ENCODE measurements around the gene ZNF576.

ZNF576 gene

DNA sequence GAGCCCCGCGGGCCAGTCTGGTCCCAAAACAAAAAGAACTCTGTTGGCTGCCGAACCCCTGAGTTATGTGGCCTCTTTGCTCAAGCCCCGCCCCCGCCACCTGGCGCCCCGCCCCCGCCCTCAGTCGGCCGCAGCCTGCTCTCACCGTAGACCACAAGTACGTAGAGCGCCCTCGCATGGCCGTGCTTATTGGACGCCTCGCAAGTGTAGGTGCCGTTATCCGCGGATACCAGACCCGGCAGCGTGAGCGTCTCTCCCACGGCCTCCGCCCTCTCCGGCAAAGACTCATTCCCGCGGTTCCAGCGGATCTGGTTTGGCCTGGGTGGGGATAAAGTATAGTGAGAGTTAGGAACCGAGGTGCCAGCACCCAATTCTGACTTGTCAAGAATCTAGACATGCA, 28.5 kb downstream of the ZNF576 start:
- TF ChIP-seq, protein P1, sequence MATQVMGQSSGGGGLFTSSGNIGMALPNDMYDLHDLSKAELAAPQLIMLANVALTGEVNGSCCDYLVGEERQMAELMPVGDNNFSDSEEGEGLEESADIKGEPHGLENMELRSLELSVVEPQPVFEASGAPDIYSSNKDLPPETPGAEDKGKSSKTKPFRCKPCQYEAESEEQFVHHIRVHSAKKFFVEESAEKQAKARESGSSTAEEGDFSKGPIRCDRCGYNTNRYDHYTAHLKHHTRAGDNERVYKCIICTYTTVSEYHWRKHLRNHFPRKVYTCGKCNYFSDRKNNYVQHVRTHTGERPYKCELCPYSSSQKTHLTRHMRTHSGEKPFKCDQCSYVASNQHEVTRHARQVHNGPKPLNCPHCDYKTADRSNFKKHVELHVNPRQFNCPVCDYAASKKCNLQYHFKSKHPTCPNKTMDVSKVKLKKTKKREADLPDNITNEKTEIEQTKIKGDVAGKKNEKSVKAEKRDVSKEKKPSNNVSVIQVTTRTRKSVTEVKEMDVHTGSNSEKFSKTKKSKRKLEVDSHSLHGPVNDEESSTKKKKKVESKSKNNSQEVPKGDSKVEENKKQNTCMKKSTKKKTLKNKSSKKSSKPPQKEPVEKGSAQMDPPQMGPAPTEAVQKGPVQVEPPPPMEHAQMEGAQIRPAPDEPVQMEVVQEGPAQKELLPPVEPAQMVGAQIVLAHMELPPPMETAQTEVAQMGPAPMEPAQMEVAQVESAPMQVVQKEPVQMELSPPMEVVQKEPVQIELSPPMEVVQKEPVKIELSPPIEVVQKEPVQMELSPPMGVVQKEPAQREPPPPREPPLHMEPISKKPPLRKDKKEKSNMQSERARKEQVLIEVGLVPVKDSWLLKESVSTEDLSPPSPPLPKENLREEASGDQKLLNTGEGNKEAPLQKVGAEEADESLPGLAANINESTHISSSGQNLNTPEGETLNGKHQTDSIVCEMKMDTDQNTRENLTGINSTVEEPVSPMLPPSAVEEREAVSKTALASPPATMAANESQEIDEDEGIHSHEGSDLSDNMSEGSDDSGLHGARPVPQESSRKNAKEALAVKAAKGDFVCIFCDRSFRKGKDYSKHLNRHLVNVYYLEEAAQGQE (IDR thresholded peaks at IDR 0.05; ENCODE audit: insufficient read depth in 1 of 2, low read depth in 2 of 2, low read length in 2 of 2), result no peak
- TF ChIP-seq POLR2AphosphoS5 (IDR thresholded peaks at IDR 0.05; ENCODE audit: low read depth, low read length), result no peak
- no peak for TF ChIP-seq TAF1 (IDR thresholded peaks at IDR 0.05; ENCODE audit: borderline replicate concordance, insufficient read depth, low read length)
- no peak for TF ChIP-seq FOXP2 (optimal IDR thresholded peaks at IDR 0.05; ENCODE audit: borderline replicate concordance, extremely low read depth, extremely low read length, insufficient read depth)

DNA sequence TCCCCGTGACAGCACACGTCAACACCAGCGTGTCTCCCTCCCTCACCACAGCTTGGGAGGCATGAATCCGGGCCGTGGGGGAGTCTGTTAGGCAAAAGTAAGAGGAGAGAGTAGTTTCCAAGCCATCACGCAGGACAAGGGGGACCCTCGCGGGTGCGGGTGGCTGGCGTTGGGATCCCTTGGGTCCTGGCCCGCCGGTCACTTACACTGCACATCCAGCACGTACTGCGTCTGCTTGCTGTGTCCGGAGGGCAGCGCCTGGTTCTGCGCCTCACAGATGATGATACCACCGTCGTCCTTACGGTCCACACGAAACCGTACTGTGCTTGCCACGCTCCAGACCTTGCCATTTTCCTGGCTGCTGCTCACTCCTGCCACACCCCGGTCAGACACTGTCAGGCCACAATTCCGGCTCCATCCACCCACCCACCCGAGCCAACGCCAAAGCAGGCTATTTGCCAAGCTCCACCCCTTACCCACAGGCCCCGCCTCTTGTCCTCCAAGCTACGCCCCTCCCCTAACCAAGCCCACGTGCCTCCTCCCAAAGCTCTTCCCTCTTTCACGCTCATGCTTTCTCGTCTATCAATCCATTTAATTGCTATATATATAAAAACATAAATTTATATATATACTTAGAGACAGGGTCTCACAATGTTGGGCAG, 29.7 kb downstream of the ZNF576 start:
- TF ChIP-seq FOXP2 (optimal IDR thresholded peaks at IDR 0.05; ENCODE audit: borderline replicate concordance, extremely low read depth, extremely low read length, insufficient read depth) (no peak), POLR2AphosphoS5 (IDR thresholded peaks at IDR 0.05; ENCODE audit: low read depth, low read length) (no peak), TAF1 (IDR thresholded peaks at IDR 0.05; ENCODE audit: borderline replicate concordance, insufficient read depth, low read length) (no peak), SIN3A (IDR thresholded peaks at IDR 0.05; ENCODE audit: borderline replicate concordance, insufficient read depth, low read length) (no peak)
- TF ChIP-seq, protein P1 (IDR thresholded peaks at IDR 0.05; ENCODE audit: insufficient read depth in 1 of 2, low read depth in 2 of 2, low read length in 2 of 2), result no peak

DNA sequence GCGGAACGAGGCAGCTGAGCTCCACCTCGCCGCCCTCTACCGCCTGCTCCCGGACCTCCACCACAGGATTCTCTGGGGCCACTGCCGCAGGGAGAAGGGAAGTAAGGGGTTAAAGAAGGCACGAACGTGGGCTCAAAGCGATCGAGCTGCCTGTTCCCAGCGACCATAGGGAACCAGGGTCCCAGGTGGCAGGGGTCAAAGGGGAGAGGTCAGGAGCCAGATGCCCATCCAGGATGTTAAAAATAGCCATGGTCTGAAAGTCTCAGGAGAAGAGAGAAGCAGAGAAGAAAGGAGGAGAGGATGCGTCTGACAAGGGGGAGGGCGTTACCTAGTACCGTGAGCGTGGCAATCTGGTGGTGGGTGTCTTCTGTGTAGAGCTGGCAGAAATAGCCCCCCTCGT, 30.4 kb downstream of the ZNF576 start:
- TF ChIP-seq SIN3A (IDR thresholded peaks at IDR 0.05; ENCODE audit: borderline replicate concordance, insufficient read depth, low read length) (no peak), TAF1 (IDR thresholded peaks at IDR 0.05; ENCODE audit: borderline replicate concordance, insufficient read depth, low read length) (no peak), FOXP2 (optimal IDR thresholded peaks at IDR 0.05; ENCODE audit: borderline replicate concordance, extremely low read depth, extremely low read length, insufficient read depth) (no peak), POLR2AphosphoS5 (IDR thresholded peaks at IDR 0.05; ENCODE audit: low read depth, low read length) (no peak)
- TF ChIP-seq, protein P1 (IDR thresholded peaks at IDR 0.05; ENCODE audit: insufficient read depth in 1 of 2, low read depth in 2 of 2, low read length in 2 of 2), result no peak

DNA sequence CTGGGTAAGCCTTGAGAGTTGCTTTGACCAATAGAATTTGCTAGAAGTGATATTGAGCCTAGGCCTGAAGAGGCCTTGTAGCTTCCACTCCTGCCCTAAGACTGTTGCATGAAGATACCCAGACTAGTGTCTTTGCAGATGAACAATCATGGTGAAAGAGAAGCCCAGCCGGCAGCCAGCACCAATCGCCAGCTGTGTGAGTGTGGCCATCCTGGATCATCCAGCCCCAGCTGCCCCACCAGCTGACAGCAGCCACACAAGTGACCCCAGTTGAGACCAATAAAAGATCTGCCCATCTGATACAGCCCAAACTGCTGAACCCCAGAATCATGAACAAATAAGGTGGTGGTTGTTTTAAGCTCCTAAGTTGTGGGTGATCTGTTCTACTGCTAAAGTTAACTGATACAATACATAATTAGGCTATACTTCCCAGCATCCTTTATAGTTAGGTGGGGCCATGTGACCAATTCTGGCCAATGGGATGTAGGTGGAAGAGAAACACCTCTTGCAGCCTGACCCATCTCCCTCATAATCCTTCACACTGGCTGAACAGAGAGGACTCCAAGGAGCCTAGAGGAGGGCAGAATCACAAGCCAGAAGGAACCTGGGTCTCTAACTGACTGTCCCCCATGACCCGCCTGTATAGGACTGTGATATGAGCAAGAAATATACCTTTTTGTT, 32.4 kb downstream of the ZNF576 start:
- TF ChIP-seq, protein P1 (IDR thresholded peaks at IDR 0.05; ENCODE audit: insufficient read depth in 1 of 2, low read depth in 2 of 2, low read length in 2 of 2), result no peak
- no peak for TF ChIP-seq FOXP2 (optimal IDR thresholded peaks at IDR 0.05; ENCODE audit: borderline replicate concordance, extremely low read depth, extremely low read length, insufficient read depth)
- no peak for TF ChIP-seq POLR2AphosphoS5 (IDR thresholded peaks at IDR 0.05; ENCODE audit: low read depth, low read length)
- TF ChIP-seq SIN3A (IDR thresholded peaks at IDR 0.05; ENCODE audit: borderline replicate concordance, insufficient read depth, low read length), result no peak
